Colonic mucosa (tissue), 4 donors: ENCODE results near the gene SUMO2. TPM values are rescaled to one million over a fixed set of nuclear protein-coding genes. Genes with fewer than 3 reads are reported as not detected.
A peak's percentile ranks its signal among the peaks of the same experiment; 100 is the strongest.
"Not testable (repeated sequence)": the region's sequence is repeated elsewhere in the genome, so short reads cannot be mapped to it uniquely, and the experiment has no call there.

Source experiments
- DNase-seq: peaks from one replicate; pipeline ENCODE4 v3.0.0-alpha.2; 2020
- H3K27ac ChIP-seq: fragments of 200-600 bp; one replicate; pipeline ENCODE4 v1.8.0; 2021
- H3K27me3 ChIP-seq: fragments of 200-600 bp; one replicate; pipeline ENCODE4 v1.8.0; 2021
- H3K36me3 ChIP-seq: fragments of 200-600 bp; one replicate; pipeline ENCODE4 v1.8.0; 2021
- H3K4me1 ChIP-seq: fragments of 200-600 bp; one replicate; pipeline ENCODE4 v1.8.0; 2021; ENCODE audit warnings: mild to moderate bottlenecking
- H3K4me3 ChIP-seq: fragments of 200-600 bp; one replicate; pipeline ENCODE4 v1.8.0; 2021
- H3K9ac ChIP-seq, 2 donors: one replicate each; pipeline ENCODE4 v1.7.0; 2013; ENCODE audit warnings: control low read depth in 2 of 2, low read depth in 2 of 2, low read length in 2 of 2
- H3K9me3 ChIP-seq: fragments of 200-600 bp; one replicate; pipeline ENCODE4 v1.8.0; 2021
- CTCF ChIP-seq: fragments of 200-600 bp; IDR thresholded peaks from one replicate; pipeline ENCODE4 v1.8.0; 2022; ENCODE audit warnings: antibody characterized with exemption, mild to moderate bottlenecking
- intact Hi-C: fragments of 100-400 bp; cut with DNase I; formaldehyde crosslinking; loops from one replicate; pipeline ENCODE4 v1.14.1; 2022
- total RNA-seq, 2 donors: library from RNA; stranded (reverse); fragmentation: NEBNext Ultra II Directional in 1 of 2; extraction: Animal tissue kit (Norgen Biotek cat#: 25700) in 1 of 2; gene quantifications; one replicate each; pipeline ENCODE4 v1.2.1, GENCODE V29; 2021
- donor health status: healthy.
- donor health status: DM: no; HTN: no; CAD: no.
- donor health status: DM: no; HTN: no; CAD: no.

The SUMO2 gene
- total RNA-seq, 2 donors from 2014 or later: 298 to 319 TPM

GRCh38 chr17:75173526-75173925 lies 9.2 kb downstream of the SUMO2 start:
- Histone ChIP-seq H3K4me1 (no peaks in the 10 kb centered on the region), H3K9ac (no peak overlapping the region), H3K27ac (no peak overlapping the region), H3K36me3 (peaks cover 26% of the 10 kb centered on the region), H3K9me3 (no peaks in the 10 kb centered on the region), H3K27me3 (no peaks in the 10 kb centered on the region), H3K4me3 (no peak overlapping the region)
- no peak for TF ChIP-seq CTCF
- intact Hi-C loops: loop anchor here (5.0 kb wide), 1 partner anchor 61 kb away; no protein-coding TSS in a partner anchor
- DNase-seq: no peak

- Histone ChIP-seq H3K27ac (no peak overlapping the region), H3K9me3 (no peaks in the 10 kb centered on the region), H3K9ac (no peak overlapping the region), H3K4me3 (no peak overlapping the region), H3K36me3 (peaks cover 14% of the 10 kb centered on the region), H3K4me1 (no peaks in the 10 kb centered on the region), H3K27me3 (no peaks in the 10 kb centered on the region)
- no peak for TF ChIP-seq CTCF
- intact Hi-C loops: no loop called here
- DNase-seq: no peak
Measured at GRCh38 chr17:75168998-75169397, 13.8 kb downstream of the SUMO2 start.

- H3K27me3 ChIP-seq, intact Hi-C loops, H3K9me3 ChIP-seq, H3K9ac ChIP-seq, H3K36me3 ChIP-seq, H3K27ac ChIP-seq, H3K4me3 ChIP-seq, DNase-seq, H3K4me1 ChIP-seq: not testable (repeated sequence)
Measured at GRCh38 chr17:75164606-75165005, 18.2 kb downstream of the SUMO2 start.

GRCh38 chr17:75163074-75163473 lies 19.7 kb downstream of the SUMO2 start:
- Histone ChIP-seq H3K36me3 (no peaks in the 10 kb centered on the region), H3K27me3 (no peaks in the 10 kb centered on the region), H3K4me1 (no peaks in the 10 kb centered on the region), H3K9ac (no peak overlapping the region), H3K9me3 (no peaks in the 10 kb centered on the region), H3K27ac (no peak overlapping the region), H3K4me3 (no peak overlapping the region)
- no peak for DNase-seq
- intact Hi-C loops: no loop called here
- no peak for TF ChIP-seq CTCF

GRCh38 chr17:75160211-75160610 lies 22.5 kb downstream of the SUMO2 start:
- no peak for TF ChIP-seq CTCF
- no peak overlapping the region for H3K9ac ChIP-seq
- DNase-seq: no peak

GRCh38 chr17:75159196-75160031 lies 23.3 kb downstream of the SUMO2 start:
- Histone ChIP-seq H3K9me3 (no peaks in the 10 kb centered on the region), H3K27me3 (no peaks in the 10 kb centered on the region), H3K4me3 (no peak overlapping the region), H3K27ac (peak overlapping the region; percentile 6), H3K36me3 (no peaks in the 10 kb centered on the region), H3K4me1 (peaks cover 4% of the 10 kb centered on the region), H3K9ac (no peak overlapping the region)
- no peak for TF ChIP-seq CTCF
- intact Hi-C loops: no loop called here
- no peak for DNase-seq

More at GRCh38 chr17:75160211-75160610, 22.5 kb downstream of the SUMO2 start:
- no peaks in the 10 kb centered on the region for H3K4me1 ChIP-seq
- no peak overlapping the region for H3K4me3 ChIP-seq
- H3K36me3 ChIP-seq: no peaks in the 10 kb centered on the region
- H3K27me3 ChIP-seq: no peaks in the 10 kb centered on the region
- intact Hi-C loops: no loop called here
- H3K27ac ChIP-seq: no peak overlapping the region
- no peaks in the 10 kb centered on the region for H3K9me3 ChIP-seq

- H3K9ac ChIP-seq, H3K27me3 ChIP-seq, H3K9me3 ChIP-seq, H3K36me3 ChIP-seq, H3K4me1 ChIP-seq, DNase-seq, intact Hi-C loops, H3K4me3 ChIP-seq, H3K27ac ChIP-seq: not testable (repeated sequence)
Measured at GRCh38 chr17:75158480-75158879, 24.3 kb downstream of the SUMO2 start.
